Neural cell (in vitro differentiated cells): ENCODE measurements around the gene FAM136A. TPM values are rescaled to one million over a fixed set of nuclear protein-coding genes. Genes with fewer than 3 reads are reported as not detected.
"Not testable (repeated sequence)": the region's sequence is repeated elsewhere in the genome, so short reads cannot be mapped to it uniquely, and the experiment has no call there.

Experiments used
- H2AFZ ChIP-seq: fragments of 200-600, 300-800 bp; sonication (generic), shearing (Covaris generic); 2 replicates; pipeline ENCODE4 v1.6.0; 2014; ENCODE audit warnings: low read depth, mild to moderate bottlenecking, antibody characterized with exemption, low read length, moderate library complexity
- H3F3A ChIP-seq: fragments of 200-600 bp; shearing (Covaris generic); 2 replicates; pipeline ENCODE4 v1.6.1; 2016; ENCODE audit warnings: mild to moderate bottlenecking, moderate library complexity, mixed read lengths, antibody characterized with exemption, low read length; ENCODE audit not compliant: insufficient read depth, poor library complexity, severe bottlenecking
- H3K27ac ChIP-seq: fragments of 200-600, 300-800 bp; sonication (generic), shearing (Covaris generic); 2 replicates; pipeline ENCODE4 v1.5.1; 2014; ENCODE audit warnings: mild to moderate bottlenecking, low read length, moderate library complexity
- H3K27me3 ChIP-seq: fragments of 300-800, 200-600 bp; sonication (generic), shearing (Covaris generic); 2 replicates; pipeline ENCODE4 v1.6.0; 2014; ENCODE audit warnings: mild to moderate bottlenecking, low read depth, low read length, moderate library complexity; ENCODE audit not compliant: insufficient read depth
- H3K36me3 ChIP-seq: fragments of 300-800, 200-600 bp; sonication (generic), shearing (Covaris generic); 2 replicates; pipeline ENCODE4 v1.5.1; 2014; ENCODE audit warnings: mild to moderate bottlenecking, antibody characterized with exemption, low read length, moderate library complexity; ENCODE audit not compliant: insufficient read depth
- H3K4me2 ChIP-seq: fragments of 300-800, 200-600 bp; sonication (generic), shearing (Covaris generic); 2 replicates; pipeline ENCODE4 v1.6.0; 2014; ENCODE audit warnings: mild to moderate bottlenecking, low read length
- H3K4me3 ChIP-seq: fragments of 300-800, 200-600 bp; sonication (generic), shearing (Covaris generic); 2 replicates; pipeline ENCODE4 v1.5.1; 2014; ENCODE audit warnings: mild to moderate bottlenecking, low read length, moderate library complexity
- H3K79me2 ChIP-seq: fragments of 200-600 bp; shearing (Covaris generic); replicated peaks from 2 replicates; pipeline ENCODE4 v1.6.0; 2014; ENCODE audit warnings: mild to moderate bottlenecking, low read length, moderate library complexity; ENCODE audit not compliant: insufficient read depth
- H3K9ac ChIP-seq: fragments of 300-800, 200-600 bp; sonication (generic), shearing (Covaris generic); 2 replicates; pipeline ENCODE4 v1.6.1; 2016; ENCODE audit warnings: mild to moderate bottlenecking, low read length, mixed read lengths
- H3K9me2 ChIP-seq: fragments of 200-600 bp; shearing (Covaris generic); 2 replicates; pipeline ENCODE4 v1.6.1; 2016; ENCODE audit warnings: mild to moderate bottlenecking, low read length, mixed read lengths; ENCODE audit not compliant: insufficient read depth
- H3K9me3 ChIP-seq: fragments of 200-600, 300-800 bp; sonication (generic), shearing (Covaris generic); 2 replicates; pipeline ENCODE4 v1.6.1; 2016; ENCODE audit warnings: mild to moderate bottlenecking, mixed run types, low read length, moderate library complexity, mixed read lengths
- H4K20me1 ChIP-seq: fragments of 200-600 bp; shearing (Covaris generic); 2 replicates; pipeline ENCODE4 v1.6.1; 2016; ENCODE audit warnings: mild to moderate bottlenecking, mixed run types; ENCODE audit not compliant: insufficient read depth
- EP300 ChIP-seq: fragments of 450-650 bp; conservative IDR thresholded peaks from 2 replicates; pipeline ENCODE4 v1.6.1; 2014; ENCODE audit warnings: antibody characterized with exemption, mild to moderate bottlenecking, moderate library complexity; ENCODE audit not compliant: poor library complexity, severe bottlenecking
- EZH2 ChIP-seq: fragments of 200-600, 300-800 bp; shearing (Covaris generic), sonication (generic); IDR thresholded peaks from 2 replicates; pipeline ENCODE4 v1.6.1; 2014; ENCODE audit warnings: antibody characterized with exemption, low read length, borderline replicate concordance, mild to moderate bottlenecking; ENCODE audit not compliant: insufficient read depth, poor library complexity, severe bottlenecking
- MXI1 ChIP-seq: fragments of 450-650 bp; conservative IDR thresholded peaks from 2 replicates; pipeline ENCODE4 v1.6.1; 2014; ENCODE audit warnings: antibody characterized with exemption, mild to moderate bottlenecking; ENCODE audit not compliant: poor library complexity, severe bottlenecking
- POLR2AphosphoS5 ChIP-seq: IDR thresholded peaks from 2 replicates; pipeline ENCODE4 v1.6.1; 2012
- RAD21 ChIP-seq: fragments of 450-650 bp; conservative IDR thresholded peaks from 2 replicates; pipeline ENCODE4 v1.6.1; 2014; ENCODE audit warnings: antibody characterized with exemption, mild to moderate bottlenecking, moderate library complexity
- REST ChIP-seq: IDR thresholded peaks from 2 replicates; pipeline ENCODE4 v1.6.1; 2012; ENCODE audit warnings: borderline replicate concordance
- SMC3 ChIP-seq: fragments of 450-650 bp; conservative IDR thresholded peaks from 2 replicates; pipeline ENCODE4 v1.6.1; 2014; ENCODE audit warnings: antibody characterized with exemption, mild to moderate bottlenecking, moderate library complexity; ENCODE audit not compliant: poor library complexity
- TAF1 ChIP-seq: IDR thresholded peaks from 2 replicates; pipeline ENCODE4 v1.6.1; 2012; ENCODE audit warnings: low read depth
- polyA plus RNA-seq: library from polyadenylated mRNA; depleted of rRNA; stranded (reverse); fragments of >200 nt; gene quantifications from 2 replicates; pipeline ENCODE4 v1.2.3, GENCODE V29; 2014
- TF ChIP-seq, protein P1 (sequence below): fragments of 450-650 bp; IDR thresholded peaks from 2 replicates; pipeline ENCODE4 v1.5.1; 2014; ENCODE audit warnings: antibody characterized with exemption, mild to moderate bottlenecking, moderate library complexity; ENCODE audit not compliant: poor library complexity, severe bottlenecking

Gene FAM136A
- polyA plus RNA-seq, 1 donor from 2014 or later: 56.1 TPM

GRCh38 chr2:70270323-70270722 lies 31.5 kb downstream of the FAM136A start:
- Histone ChIP-seq H3K4me3 (no peak overlapping the region), H3F3A (no peaks in the 10 kb centered on the region), H3K9me2 (no peaks in the 10 kb centered on the region), H3K27ac (no peak overlapping the region), H3K27me3 (no peaks in the 10 kb centered on the region), H3K9ac (no peak overlapping the region), H3K9me3 (no peaks in the 10 kb centered on the region), H3K79me2 (no peaks in the 10 kb centered on the region), H4K20me1 (no peaks in the 10 kb centered on the region), H2AFZ (no peak overlapping the region), H3K4me2 (no peak overlapping the region), H3K36me3 (peaks cover 6% of the 10 kb centered on the region)
- TF ChIP-seq EZH2 (no peak), REST (no peak), SMC3 (no peak), MXI1 (no peak), EP300 (no peak)

DNA sequence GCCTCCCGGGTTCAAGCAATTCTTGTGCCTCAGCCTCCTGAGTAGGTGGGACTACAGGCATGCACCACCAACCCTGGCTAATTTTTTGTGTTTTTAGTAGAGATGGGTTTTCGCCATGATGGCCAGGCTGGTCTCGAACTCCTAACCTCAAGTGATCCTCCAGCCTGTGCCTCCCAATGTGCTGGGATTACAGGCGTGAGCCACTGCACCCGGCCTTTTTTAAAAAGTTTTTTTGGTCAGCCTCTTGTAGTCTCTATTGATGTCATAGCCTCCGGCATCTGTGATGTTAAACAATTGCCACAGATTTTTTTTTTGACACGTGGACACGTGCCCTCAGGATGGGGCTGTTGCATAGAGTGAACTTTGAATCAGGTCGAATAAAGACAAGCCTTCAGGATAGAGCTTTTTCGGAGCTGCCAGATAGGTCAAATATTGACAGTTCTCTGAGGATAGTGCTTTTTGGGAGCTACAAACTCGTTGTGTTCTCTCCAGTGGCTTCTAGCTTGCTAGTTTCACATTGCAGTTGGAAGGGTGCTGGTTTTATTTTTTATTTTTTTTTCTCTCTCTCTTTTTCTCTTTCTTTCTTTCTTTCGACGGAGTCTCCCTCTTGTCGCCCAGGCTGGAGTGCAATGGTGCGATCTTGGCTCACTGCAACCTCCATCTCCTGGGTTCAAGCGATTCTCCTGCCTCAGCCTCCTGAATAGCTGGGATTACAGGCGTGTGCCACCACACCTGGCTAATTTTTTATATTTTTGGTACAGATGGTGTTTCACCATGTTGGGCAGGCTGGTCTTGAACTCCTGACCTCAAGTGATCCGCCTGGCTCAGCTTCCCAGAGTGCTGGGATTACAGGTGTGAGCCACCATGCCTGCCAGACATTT lies 32.2 kb downstream of the FAM136A start:
- not testable (repeated sequence) for H3K9me2 ChIP-seq, H3K4me3 ChIP-seq, H2AFZ ChIP-seq, H4K20me1 ChIP-seq, H3K79me2 ChIP-seq, H3F3A ChIP-seq, H3K4me2 ChIP-seq, H3K9ac ChIP-seq, H3K27ac ChIP-seq, H3K36me3 ChIP-seq, H3K9me3 ChIP-seq, H3K27me3 ChIP-seq

DNA sequence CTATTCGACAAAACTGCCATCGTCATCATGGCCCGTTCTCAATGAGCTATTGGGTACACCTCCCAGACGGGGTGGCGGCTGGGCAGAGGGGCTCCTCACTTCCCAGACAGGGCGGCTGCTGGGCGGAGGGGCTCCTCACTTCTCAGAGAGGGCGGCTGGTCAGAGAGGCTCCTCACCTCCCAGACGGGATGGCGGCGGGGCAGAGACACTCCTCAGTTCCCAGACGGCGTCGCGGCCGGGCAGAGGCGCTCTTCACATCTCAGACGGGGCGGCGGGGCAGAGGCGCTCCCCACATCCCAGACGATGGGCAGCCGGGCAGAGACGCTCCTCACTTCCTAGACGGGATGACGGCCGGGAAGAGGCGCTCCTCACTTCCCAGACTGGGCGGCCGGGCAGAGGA lies 34.9 kb downstream of the FAM136A start:
- not testable (repeated sequence) for H3K9me3 ChIP-seq, H3K9me2 ChIP-seq, H3K9ac ChIP-seq, H4K20me1 ChIP-seq, H3K27ac ChIP-seq, H3K79me2 ChIP-seq, H2AFZ ChIP-seq, H3K36me3 ChIP-seq, H3F3A ChIP-seq, H3K27me3 ChIP-seq, H3K4me3 ChIP-seq, H3K4me2 ChIP-seq

DNA sequence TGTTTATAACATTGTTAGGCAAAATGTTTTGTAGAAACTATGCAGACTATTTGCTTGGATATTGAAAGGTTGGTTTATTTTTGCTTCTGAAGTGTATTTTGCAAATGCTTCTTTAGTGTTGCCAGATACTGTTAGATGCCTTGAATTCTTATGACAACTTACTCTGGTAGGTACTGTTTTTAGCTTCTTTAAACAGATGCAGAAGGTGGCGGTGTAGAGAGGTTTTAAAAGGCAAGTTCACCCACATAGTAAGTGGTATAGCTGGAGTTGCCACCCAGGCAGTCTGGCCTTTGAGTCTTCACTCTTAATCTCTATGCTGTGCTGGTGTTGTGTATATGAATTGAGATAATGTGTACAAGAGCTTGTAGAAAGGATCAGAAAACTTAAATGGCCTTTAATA lies 40.4 kb downstream of the FAM136A start:
- Histone ChIP-seq H3K36me3 (peaks cover 6% of the 10 kb centered on the region), H3F3A (no peaks in the 10 kb centered on the region), H3K9me3 (no peaks in the 10 kb centered on the region), H4K20me1 (no peaks in the 10 kb centered on the region), H3K9ac (no peak overlapping the region), H3K79me2 (peaks cover 14% of the 10 kb centered on the region), H2AFZ (no peak overlapping the region), H3K4me2 (no peak overlapping the region), H3K9me2 (no peaks in the 10 kb centered on the region), H3K4me3 (peak overlapping the region; percentile 36), H3K27ac (no peak overlapping the region), H3K27me3 (no peaks in the 10 kb centered on the region)
- TF ChIP-seq POLR2AphosphoS5: no peak
- TF ChIP-seq REST: no peak
- TF ChIP-seq TAF1: no peak
- TF ChIP-seq RAD21: no peak
- TF ChIP-seq SMC3: no peak
- TF ChIP-seq EZH2: no peak
- TF ChIP-seq MXI1: no peak
- TF ChIP-seq, protein P1, sequence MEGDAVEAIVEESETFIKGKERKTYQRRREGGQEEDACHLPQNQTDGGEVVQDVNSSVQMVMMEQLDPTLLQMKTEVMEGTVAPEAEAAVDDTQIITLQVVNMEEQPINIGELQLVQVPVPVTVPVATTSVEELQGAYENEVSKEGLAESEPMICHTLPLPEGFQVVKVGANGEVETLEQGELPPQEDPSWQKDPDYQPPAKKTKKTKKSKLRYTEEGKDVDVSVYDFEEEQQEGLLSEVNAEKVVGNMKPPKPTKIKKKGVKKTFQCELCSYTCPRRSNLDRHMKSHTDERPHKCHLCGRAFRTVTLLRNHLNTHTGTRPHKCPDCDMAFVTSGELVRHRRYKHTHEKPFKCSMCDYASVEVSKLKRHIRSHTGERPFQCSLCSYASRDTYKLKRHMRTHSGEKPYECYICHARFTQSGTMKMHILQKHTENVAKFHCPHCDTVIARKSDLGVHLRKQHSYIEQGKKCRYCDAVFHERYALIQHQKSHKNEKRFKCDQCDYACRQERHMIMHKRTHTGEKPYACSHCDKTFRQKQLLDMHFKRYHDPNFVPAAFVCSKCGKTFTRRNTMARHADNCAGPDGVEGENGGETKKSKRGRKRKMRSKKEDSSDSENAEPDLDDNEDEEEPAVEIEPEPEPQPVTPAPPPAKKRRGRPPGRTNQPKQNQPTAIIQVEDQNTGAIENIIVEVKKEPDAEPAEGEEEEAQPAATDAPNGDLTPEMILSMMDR: no peak
